OCI-LY1 (cell line): Measurements from ENCODE around the gene PPIF.

Experiments used
- H2AFZ ChIP-seq: fragments of 200-600 bp; sonication (generic), shearing (Covaris generic); 2 replicates; pipeline ENCODE4 v1.6.0; 2014; ENCODE audit warnings: antibody characterized with exemption, mild to moderate bottlenecking, low read length
- H3F3A ChIP-seq: fragments of 200-600 bp; sonication (generic), shearing (Covaris generic); 2 replicates; pipeline ENCODE4 v1.6.0; 2014; ENCODE audit warnings: mild to moderate bottlenecking, antibody characterized with exemption, low read length, moderate library complexity; ENCODE audit not compliant: insufficient read depth
- H3K27ac ChIP-seq: fragments of 200-600 bp; sonication (generic); 2 replicates; pipeline ENCODE4 v1.5.1; 2014; ENCODE audit warnings: low read length, mixed run types, mild to moderate bottlenecking, low read depth; ENCODE audit not compliant: poor library complexity, severe bottlenecking
- H3K27me3 ChIP-seq: fragments of 200-600 bp; sonication (generic); 2 replicates; pipeline ENCODE4 v1.6.0; 2014; ENCODE audit warnings: antibody characterized with exemption, mild to moderate bottlenecking, low read length, moderate library complexity; ENCODE audit not compliant: insufficient read depth
- H3K36me3 ChIP-seq: fragments of 200-600 bp; sonication (generic); 2 replicates; pipeline ENCODE4 v1.6.1; 2014; ENCODE audit warnings: mild to moderate bottlenecking, antibody characterized with exemption, low read length, moderate library complexity, mixed read lengths; ENCODE audit not compliant: insufficient read depth
- H3K4me1 ChIP-seq: fragments of 200-600 bp; sonication (generic); 2 replicates; pipeline ENCODE4 v1.5.1; 2014; ENCODE audit warnings: mild to moderate bottlenecking, low read length, moderate library complexity; ENCODE audit not compliant: insufficient read depth, severe bottlenecking
- H3K4me2 ChIP-seq: fragments of 200-600 bp; sonication (generic), shearing (Covaris generic); 2 replicates; pipeline ENCODE4 v1.6.1; 2014; ENCODE audit warnings: low read length
- H3K4me3 ChIP-seq: fragments of 200-600 bp; sonication (generic); 2 replicates; pipeline ENCODE4 v1.5.1; 2014; ENCODE audit warnings: low read length, low read depth, mild to moderate bottlenecking, mixed read lengths; ENCODE audit not compliant: poor library complexity, severe bottlenecking
- H3K79me2 ChIP-seq: fragments of 200-600 bp; shearing (Covaris generic); 2 replicates; pipeline ENCODE4 v1.6.1; 2016; ENCODE audit warnings: mixed run types, low read length, mixed read lengths; ENCODE audit not compliant: insufficient read depth
- H3K9ac ChIP-seq: fragments of 200-600 bp; sonication (generic), shearing (Covaris generic); 2 replicates; pipeline ENCODE4 v1.6.1; 2014; ENCODE audit warnings: mild to moderate bottlenecking, low read length, mixed read lengths
- H3K9me2 ChIP-seq: fragments of 200-600 bp; sonication (generic), shearing (Covaris generic); 2 replicates; pipeline ENCODE4 v1.6.1; 2014; ENCODE audit warnings: low read depth, mild to moderate bottlenecking, low read length, mixed read lengths
- H3K9me3 ChIP-seq: fragments of 200-600 bp; shearing (Covaris generic); 2 replicates; pipeline ENCODE4 v1.6.1; 2014; ENCODE audit warnings: low read length, mixed read lengths
- H4K20me1 ChIP-seq: fragments of 200-600 bp; sonication (generic), shearing (Covaris generic); 2 replicates; pipeline ENCODE4 v1.6.0; 2016; ENCODE audit warnings: mild to moderate bottlenecking, low read length; ENCODE audit not compliant: insufficient read depth
- CTCF ChIP-seq: fragments of 200-600 bp; sonication (generic), shearing (Covaris generic); IDR thresholded peaks from 2 replicates; pipeline ENCODE4 v1.5.1; 2017; ENCODE audit warnings: mild to moderate bottlenecking, antibody characterized with exemption, low read length, moderate library complexity, mixed read lengths
- EZH2 ChIP-seq: fragments of 200-600 bp; sonication (generic), shearing (Covaris generic); IDR thresholded peaks from 2 replicates; pipeline ENCODE4 v1.8.0; 2017; ENCODE audit warnings: borderline replicate concordance, mixed run types, mild to moderate bottlenecking, antibody characterized with exemption, low read length, moderate library complexity, mixed read lengths

The PPIF gene

GRCh38 chr10:79378647-79379511, 31.6 kb downstream of the PPIF start:
- Histone ChIP-seq H3K79me2 (no peaks in the 10 kb centered on the region), H3K9me2 (no peaks in the 10 kb centered on the region), H3F3A (no peaks in the 10 kb centered on the region), H3K4me1 (no peaks in the 10 kb centered on the region), H3K27me3 (0 out of 2 replicates have a peak, but pooled peaks cover 3% of the 10 kb centered on the region), H3K27ac (no peak overlapping the region), H3K9me3 (no peaks in the 10 kb centered on the region), H3K4me2 (no peak overlapping the region), H2AFZ (no peak overlapping the region), H3K4me3 (no peak overlapping the region), H3K9ac (no peak overlapping the region), H3K36me3 (no peaks in the 10 kb centered on the region), H4K20me1 (no peaks in the 10 kb centered on the region)
- no peak for TF ChIP-seq CTCF
- no peak for TF ChIP-seq EZH2

GRCh38 chr10:79379512-79380124, 32.3 kb downstream of the PPIF start:
- no peaks in the 10 kb centered on the region for H3K4me1 ChIP-seq
- TF ChIP-seq CTCF (no peak), EZH2 (no peak)

GRCh38 chr10:79380125-79380945, 33.1 kb downstream of the PPIF start:
- Histone ChIP-seq H2AFZ (no peak overlapping the region), H3K4me1 (no peaks in the 10 kb centered on the region), H3K9me2 (no peaks in the 10 kb centered on the region), H3K9me3 (no peaks in the 10 kb centered on the region), H3K27me3 (0 out of 2 replicates have a peak, but pooled peaks cover 3% of the 10 kb centered on the region), H3K4me3 (no peak overlapping the region), H3F3A (no peaks in the 10 kb centered on the region), H3K36me3 (no peaks in the 10 kb centered on the region), H3K79me2 (no peaks in the 10 kb centered on the region), H3K9ac (no peak overlapping the region), H3K4me2 (no peak overlapping the region), H3K27ac (no peak overlapping the region), H4K20me1 (no peaks in the 10 kb centered on the region)
- TF ChIP-seq EZH2 (no peak), CTCF (no peak)

More at GRCh38 chr10:79379512-79380124, 32.3 kb downstream of the PPIF start:
- Histone ChIP-seq H3K27ac (no peak overlapping the region), H3F3A (no peaks in the 10 kb centered on the region), H3K9ac (no peak overlapping the region), H3K9me3 (no peaks in the 10 kb centered on the region), H3K9me2 (no peaks in the 10 kb centered on the region), H3K4me3 (no peak overlapping the region), H3K27me3 (0 out of 2 replicates have a peak, but pooled peaks cover 3% of the 10 kb centered on the region), H2AFZ (no peak overlapping the region), H4K20me1 (no peaks in the 10 kb centered on the region), H3K4me2 (no peak overlapping the region), H3K36me3 (no peaks in the 10 kb centered on the region), H3K79me2 (no peaks in the 10 kb centered on the region)
